T-helper 1 cell treated with Interleukin-12 subunit alpha and Interleukin-12 subunit beta and Interleukin-4 antibody, amounts not matched to agents 30 μg/mL and 1 μg/mL, for 36 hours (primary cell): ENCODE measurements around the gene RAMAC.
"Not testable (repeated sequence)": the region's sequence is repeated elsewhere in the genome, so short reads cannot be mapped to it uniquely, and the experiment has no call there.

Source experiments
- H3K27ac Mint-ChIP-seq: one replicate; pipeline ENCODE4 v1.8.0; 2021; ENCODE audit warnings: mild to moderate bottlenecking, mixed read lengths
- H3K27me3 Mint-ChIP-seq: one replicate; pipeline ENCODE4 v1.8.0; 2021; ENCODE audit warnings: low read depth, mixed read lengths
- H3K36me3 Mint-ChIP-seq: one replicate; pipeline ENCODE4 v1.8.0; 2021; ENCODE audit warnings: low read depth, mixed read lengths
- H3K4me1 Mint-ChIP-seq: one replicate; pipeline ENCODE4 v1.8.0; 2021; ENCODE audit warnings: low read depth, mixed read lengths
- H3K4me3 Mint-ChIP-seq: one replicate; pipeline ENCODE4 v1.8.0; 2021; ENCODE audit warnings: mild to moderate bottlenecking, moderate library complexity, mixed read lengths
- H3K9me3 Mint-ChIP-seq: one replicate; pipeline ENCODE4 v1.8.0; 2021; ENCODE audit warnings: mixed read lengths

Gene RAMAC

DNA sequence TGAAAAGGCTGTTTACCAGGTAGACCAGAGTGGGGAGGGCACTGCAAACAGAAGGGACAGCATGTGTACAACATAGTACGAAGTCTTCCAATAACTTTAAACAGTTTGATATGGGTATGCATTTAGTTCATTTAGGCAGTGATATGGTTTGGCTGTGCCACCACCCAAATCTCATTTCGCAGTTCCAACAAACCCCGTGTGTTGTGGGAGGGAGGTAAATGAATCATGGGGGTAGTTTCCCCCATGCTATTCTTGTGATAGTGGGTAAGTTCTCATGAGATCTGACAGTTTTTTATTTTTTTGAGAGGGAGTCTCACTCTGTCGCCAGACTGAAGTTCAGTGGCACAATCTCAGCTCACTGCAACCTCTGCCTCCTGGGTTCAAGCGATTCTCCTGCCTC is 7.6 kb upstream of the RAMAC start:
- Mint-ChIP-seq H3K4me3 (no peak overlapping the region), H3K36me3 (peaks cover 3% of the 10 kb centered on the region), H3K9me3 (no peaks in the 10 kb centered on the region), H3K27me3 (peaks cover 4% of the 10 kb centered on the region), H3K27ac (no peak overlapping the region), H3K4me1 (peaks cover 4% of the 10 kb centered on the region)

DNA sequence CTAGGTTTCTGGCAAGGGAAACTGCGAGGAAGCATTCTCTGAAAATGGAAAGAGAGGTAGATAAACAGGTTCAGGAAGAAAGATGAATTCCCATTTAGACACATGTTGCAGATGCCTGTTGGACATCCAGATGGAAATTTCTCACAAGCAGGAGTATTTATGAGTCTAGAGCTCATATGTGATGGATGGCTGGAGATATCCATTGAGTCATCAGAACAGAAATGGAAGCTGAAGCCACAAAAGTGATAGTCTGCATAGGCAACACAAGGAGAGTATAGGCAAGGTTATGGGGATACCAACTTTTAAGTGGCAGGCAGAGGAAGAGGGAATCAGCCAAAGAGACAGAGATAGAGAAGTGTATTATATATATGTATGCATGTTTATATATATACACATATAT is 6.3 kb upstream of the RAMAC start:
- H3K4me1 Mint-ChIP-seq: peaks cover 5% of the 10 kb centered on the region
- H3K36me3 Mint-ChIP-seq: peaks cover 3% of the 10 kb centered on the region
- H3K9me3 Mint-ChIP-seq: no peaks in the 10 kb centered on the region
- no peak overlapping the region for H3K4me3 Mint-ChIP-seq
- peaks cover 4% of the 10 kb centered on the region for H3K27me3 Mint-ChIP-seq
- H3K27ac Mint-ChIP-seq: no peak overlapping the region

DNA sequence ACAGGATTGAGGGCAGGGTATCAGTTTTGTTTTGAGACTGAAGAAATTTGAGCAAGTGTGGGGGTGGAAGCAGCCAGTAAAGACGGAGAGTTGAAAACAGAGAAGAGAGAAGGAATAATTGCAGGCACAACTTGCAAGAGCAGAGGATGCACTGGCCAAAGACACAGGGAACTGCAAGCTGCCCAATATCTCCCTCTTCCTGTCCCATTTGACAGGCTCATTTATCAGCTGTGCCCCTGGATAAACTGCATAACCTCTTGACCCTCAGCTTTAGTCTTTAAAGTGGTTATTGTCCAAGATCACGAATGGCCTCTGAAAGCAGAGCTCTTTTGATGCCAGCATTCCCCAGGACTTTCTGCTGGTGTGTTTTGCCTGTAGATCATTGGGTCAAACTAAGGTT is 5.0 kb upstream of the RAMAC start:
- Mint-ChIP-seq H3K36me3 (peaks cover 5% of the 10 kb centered on the region), H3K4me3 (no peak overlapping the region), H3K27ac (no peak overlapping the region), H3K27me3 (no peaks in the 10 kb centered on the region), H3K4me1 (peaks cover 13% of the 10 kb centered on the region), H3K9me3 (no peaks in the 10 kb centered on the region)

DNA sequence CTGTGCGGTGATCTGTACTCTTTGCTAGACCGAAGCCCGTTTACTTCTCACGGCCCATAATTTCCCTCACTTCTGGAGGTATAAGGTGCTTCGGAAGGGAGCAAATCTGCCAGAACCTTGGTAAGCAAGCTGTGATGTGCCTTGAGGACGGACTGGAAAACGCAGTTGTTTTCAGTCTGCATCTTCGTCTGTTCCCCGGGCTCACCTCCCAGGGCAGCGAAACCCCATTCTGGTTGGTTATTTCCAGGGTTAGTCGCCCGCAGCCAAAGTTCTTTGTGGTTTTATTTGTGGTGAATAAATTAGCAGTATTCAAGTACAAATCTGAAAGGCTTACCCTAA is 401 bp downstream of the RAMAC start:
- H3K9me3 Mint-ChIP-seq: no peaks in the 10 kb centered on the region

DNA sequence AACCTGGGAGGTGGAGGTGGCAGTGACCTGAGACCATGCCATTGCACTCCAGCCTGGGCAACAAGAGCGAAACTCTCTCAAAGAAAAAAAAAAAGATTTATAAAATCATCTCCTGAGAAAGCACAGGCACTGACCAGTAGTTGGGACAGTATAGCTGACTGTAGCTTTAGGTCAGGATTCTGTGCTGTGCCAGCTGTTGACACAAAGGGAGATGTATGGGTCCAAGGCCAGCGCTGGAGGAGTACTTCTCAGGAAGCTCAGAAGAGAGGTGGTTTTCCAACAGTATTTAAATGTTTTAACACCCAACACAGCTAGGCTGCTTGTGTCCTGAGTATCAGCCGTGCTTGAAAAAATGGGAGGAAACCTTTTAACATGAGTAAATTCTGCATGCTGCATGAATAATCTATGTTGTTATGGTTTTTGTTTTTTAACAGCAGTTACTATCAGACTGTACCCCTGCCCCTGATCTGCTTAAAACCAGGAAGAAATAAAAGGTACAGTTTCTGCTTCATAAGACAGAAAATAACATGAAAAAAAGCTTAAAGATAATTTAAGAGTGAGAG is 6.5 kb downstream of the RAMAC start:
- H3K4me3 Mint-ChIP-seq: no peak overlapping the region
- peaks cover 23% of the 10 kb centered on the region for H3K36me3 Mint-ChIP-seq
- H3K27me3 Mint-ChIP-seq: no peaks in the 10 kb centered on the region
- peaks cover 7% of the 10 kb centered on the region for H3K4me1 Mint-ChIP-seq
- H3K9me3 Mint-ChIP-seq: no peaks in the 10 kb centered on the region
- H3K27ac Mint-ChIP-seq: no peak overlapping the region

More for the DNA sequence above, 401 bp downstream of the RAMAC start:
- no peaks in the 10 kb centered on the region for H3K27me3 Mint-ChIP-seq
- H3K4me1 Mint-ChIP-seq: peaks cover 27% of the 10 kb centered on the region
- H3K27ac Mint-ChIP-seq: peak overlapping the region; percentile 93
- peaks cover 27% of the 10 kb centered on the region for H3K36me3 Mint-ChIP-seq
- peak overlapping the region; percentile 87 for H3K4me3 Mint-ChIP-seq

DNA sequence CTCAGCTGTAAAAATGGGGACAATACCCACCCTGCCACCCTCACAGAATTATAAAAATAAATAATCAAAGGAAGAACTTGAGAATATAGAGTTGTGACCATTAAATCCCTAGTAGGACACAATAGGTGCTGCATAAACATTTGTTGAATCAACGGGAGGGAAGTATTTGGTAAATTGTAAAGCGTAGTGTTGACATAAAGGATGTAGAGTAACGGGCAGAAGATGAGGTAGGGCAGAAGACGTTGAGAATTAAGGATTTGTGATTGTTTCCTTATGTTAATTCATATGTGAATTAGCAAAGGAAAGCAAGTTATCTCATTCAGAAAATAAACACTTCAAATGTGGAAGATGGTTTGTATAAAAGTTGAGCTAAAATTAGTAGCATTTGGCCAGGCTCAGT is 7.1 kb downstream of the RAMAC start:
- H3K4me3 Mint-ChIP-seq: no peak overlapping the region
- no peak overlapping the region for H3K27ac Mint-ChIP-seq
- H3K4me1 Mint-ChIP-seq: peaks cover 7% of the 10 kb centered on the region
- H3K36me3 Mint-ChIP-seq: peaks cover 23% of the 10 kb centered on the region
- H3K9me3 Mint-ChIP-seq: no peaks in the 10 kb centered on the region
- no peaks in the 10 kb centered on the region for H3K27me3 Mint-ChIP-seq

DNA sequence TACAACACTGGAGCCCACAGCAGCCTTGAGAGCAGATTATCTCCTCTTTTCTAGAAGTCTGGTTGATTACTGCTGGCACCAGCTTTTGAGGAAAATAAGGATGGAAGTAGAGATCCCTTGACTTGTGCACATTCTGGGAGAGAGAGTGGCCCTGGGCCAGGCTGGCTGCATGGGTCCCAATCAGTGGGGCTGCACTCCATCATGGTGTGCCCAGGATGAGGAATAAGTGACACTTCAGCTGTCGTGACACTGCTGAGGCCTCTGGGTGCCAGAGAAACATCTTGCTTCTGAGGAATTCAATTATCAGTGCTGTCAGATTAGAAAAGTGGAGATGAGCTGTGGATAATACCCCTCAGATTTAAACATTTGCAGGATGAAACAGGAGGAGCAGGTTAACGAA is 9.1 kb downstream of the RAMAC start:
- H3K27ac Mint-ChIP-seq: no peak overlapping the region
- no peaks in the 10 kb centered on the region for H3K27me3 Mint-ChIP-seq
- no peak overlapping the region for H3K4me3 Mint-ChIP-seq
- H3K4me1 Mint-ChIP-seq: peaks cover 4% of the 10 kb centered on the region
- H3K9me3 Mint-ChIP-seq: no peaks in the 10 kb centered on the region
- peaks cover 12% of the 10 kb centered on the region for H3K36me3 Mint-ChIP-seq

DNA sequence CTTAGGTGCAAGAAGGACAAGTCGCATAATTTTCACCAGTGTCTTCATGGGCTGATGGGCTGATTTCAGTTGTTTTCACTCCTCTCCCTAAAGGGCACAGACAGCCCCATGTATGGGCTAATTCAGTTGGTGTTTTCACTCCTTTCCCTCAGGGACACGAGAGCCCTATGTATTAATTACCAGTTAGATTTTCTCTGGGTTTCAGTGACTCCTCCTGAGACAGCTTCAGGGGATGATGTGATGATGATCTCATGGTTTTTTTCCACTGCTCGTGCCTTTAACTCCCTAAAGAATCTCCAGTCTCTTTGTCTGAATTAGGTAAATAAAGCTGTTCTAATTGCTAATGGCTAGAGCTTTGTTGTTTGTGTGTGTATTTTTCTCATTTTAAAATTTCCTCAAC is 9.9 kb downstream of the RAMAC start:
- Mint-ChIP-seq H3K36me3 (peaks cover 8% of the 10 kb centered on the region), H3K4me1 (peaks cover 10% of the 10 kb centered on the region), H3K27ac (no peak overlapping the region), H3K27me3 (no peaks in the 10 kb centered on the region), H3K4me3 (no peak overlapping the region), H3K9me3 (no peaks in the 10 kb centered on the region)

DNA sequence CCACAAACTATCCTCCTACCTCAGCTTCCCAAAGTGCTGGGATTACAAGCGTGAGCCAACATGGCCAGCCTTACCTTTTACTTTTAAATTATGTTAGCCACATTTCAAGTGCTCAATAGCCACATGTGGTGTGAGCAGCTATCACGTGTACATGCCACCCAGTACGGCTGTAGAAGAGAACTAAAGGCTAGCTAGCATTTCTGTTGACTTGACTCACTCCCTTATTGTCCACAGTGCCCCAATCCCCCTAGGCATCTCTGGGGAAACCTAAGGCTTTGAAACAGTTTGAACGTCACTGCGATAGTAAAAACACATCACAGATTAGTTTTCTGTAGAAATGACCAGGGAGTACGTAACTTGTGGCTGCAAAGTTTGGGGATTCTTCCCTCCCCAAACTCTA is 13.4 kb downstream of the RAMAC start:
- Mint-ChIP-seq H3K4me1 (peaks cover 8% of the 10 kb centered on the region), H3K36me3 (peaks cover 2% of the 10 kb centered on the region), H3K4me3 (no peak overlapping the region), H3K27me3 (no peaks in the 10 kb centered on the region), H3K9me3 (no peaks in the 10 kb centered on the region), H3K27ac (no peak overlapping the region)

DNA sequence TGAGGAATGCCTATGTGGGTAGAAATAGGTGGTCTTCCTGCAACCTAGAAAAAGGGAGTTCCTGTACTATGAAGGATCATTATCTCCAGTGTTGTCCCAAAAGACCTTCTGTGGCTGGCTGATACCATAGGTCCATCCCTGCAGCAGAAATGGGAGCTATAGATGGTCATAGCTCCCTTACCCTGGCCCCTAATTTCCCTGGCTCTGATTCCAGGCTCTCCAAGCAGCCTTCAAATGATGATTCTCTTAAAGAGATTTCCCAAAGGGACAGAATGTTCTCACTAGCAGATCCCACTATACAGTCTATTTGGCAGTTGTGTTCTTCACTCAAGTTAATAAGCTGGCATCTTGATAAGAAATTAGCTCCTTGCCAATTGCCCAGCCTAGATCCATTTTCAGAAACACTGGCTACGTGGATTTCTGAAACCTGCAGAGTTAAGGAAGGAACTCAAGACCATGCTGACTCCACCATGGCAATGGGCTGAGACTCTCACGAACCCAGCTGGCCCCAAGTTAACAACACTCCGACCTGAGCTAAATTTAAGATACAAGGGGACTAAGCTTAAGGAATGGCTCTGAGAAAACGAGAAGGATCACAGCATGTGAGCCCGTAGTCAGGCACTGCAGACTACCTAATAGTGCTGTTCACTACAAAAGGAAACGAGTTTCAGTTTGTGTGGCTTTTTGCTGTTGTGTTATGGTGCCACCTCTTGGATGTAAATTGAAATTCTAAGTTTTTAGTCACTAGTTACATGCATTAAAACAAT is 14.1 kb downstream of the RAMAC start:
- H3K9me3 Mint-ChIP-seq: no peaks in the 10 kb centered on the region
- no peaks in the 10 kb centered on the region for H3K27me3 Mint-ChIP-seq
- H3K4me1 Mint-ChIP-seq: peaks cover 8% of the 10 kb centered on the region
- peak overlapping the region; percentile 53 for H3K27ac Mint-ChIP-seq
- H3K36me3 Mint-ChIP-seq: peaks cover 5% of the 10 kb centered on the region
- peak overlapping the region; percentile 73 for H3K4me3 Mint-ChIP-seq

DNA sequence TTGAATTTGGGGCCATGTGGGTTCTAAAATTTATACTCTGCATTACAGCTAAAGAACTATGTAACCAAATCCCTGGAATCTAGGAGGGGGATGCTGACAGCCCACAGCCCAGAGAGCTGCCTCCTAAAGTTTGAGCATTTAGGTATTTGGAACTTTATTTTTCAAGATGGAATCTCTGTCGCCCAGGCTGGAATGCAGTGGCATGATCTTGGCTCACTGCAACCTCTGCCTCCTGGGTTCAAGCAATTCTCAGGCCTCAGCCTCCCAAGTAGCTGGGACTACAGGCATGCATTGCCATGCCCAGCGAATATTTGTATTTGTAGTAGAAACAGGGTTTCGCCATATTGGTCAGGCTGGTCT is 14.6 kb downstream of the RAMAC start:
- H3K36me3 Mint-ChIP-seq, H3K4me1 Mint-ChIP-seq, H3K27ac Mint-ChIP-seq, H3K4me3 Mint-ChIP-seq, H3K27me3 Mint-ChIP-seq, H3K9me3 Mint-ChIP-seq: not testable (repeated sequence)

DNA sequence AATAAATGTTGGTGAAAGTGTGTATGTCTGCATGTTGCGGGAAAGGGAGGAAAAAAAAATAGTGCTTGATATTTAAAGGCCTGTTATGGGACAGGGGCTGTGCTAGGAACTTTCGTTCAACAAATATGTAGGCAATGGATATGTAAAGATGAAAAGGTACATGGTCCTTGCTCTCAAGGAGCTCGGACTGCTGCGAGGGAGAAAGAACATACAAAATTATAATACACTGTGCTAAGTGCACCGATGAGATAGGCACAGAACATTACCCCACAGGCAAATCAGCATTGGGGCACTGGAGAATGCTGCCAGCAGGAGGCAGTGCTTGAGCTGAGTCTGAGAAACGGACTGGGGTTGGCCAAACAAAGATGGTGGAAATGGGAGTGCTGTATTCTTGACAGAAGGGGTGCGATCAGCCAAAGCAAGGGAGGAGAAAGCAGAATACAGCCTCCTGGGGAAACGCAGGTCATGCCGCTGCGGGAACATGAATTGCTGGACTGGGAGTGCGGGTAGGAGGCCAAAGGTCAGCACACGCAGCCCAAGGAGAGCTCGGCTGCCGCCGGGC is 24.8 kb downstream of the RAMAC start:
- Mint-ChIP-seq H3K9me3 (no peaks in the 10 kb centered on the region), H3K27ac (peak overlapping the region; percentile 93), H3K4me1 (peaks cover 40% of the 10 kb centered on the region), H3K27me3 (no peaks in the 10 kb centered on the region), H3K4me3 (peak overlapping the region; percentile 98), H3K36me3 (peaks cover 27% of the 10 kb centered on the region)

DNA sequence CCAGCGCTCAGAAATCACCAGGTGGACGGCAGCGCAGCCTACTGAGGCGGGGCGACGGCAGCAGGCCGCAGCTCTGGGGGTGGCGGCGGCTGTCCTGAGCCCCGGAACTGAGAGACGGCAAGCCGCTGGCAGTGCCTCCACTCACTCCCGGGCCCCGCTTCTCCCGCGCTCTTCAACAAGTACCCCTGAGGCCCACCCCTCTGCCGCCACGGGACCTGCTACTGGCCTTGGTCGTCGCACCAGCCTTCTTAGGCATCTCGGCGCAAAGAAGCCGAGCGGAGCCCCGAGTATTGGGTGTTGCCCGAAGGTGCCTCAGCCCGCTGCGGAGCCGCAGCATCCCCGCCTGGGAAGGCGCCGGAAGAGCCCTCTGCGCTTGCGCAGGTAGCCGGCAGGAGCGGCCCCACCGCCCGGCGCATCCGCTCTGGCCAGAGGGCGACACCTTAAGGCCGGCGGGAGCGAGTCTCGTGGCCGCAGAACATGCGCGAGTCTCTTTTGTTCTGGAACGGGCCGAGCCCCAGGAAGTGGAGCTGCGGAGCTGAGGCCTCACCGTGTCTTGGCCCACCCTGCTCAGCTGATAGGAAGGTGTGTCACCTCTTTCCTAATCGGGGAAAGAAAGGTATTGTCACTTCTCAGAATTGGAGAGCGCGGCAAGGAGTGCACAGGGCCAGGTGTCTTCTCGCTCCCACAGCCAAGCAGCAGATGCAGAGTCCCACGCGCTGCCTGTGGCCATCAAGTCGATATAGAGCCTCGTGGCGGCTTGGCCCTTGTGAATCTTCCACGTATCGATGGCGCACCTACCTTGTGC is 25.5 kb downstream of the RAMAC start, which contains the start of gene C15orf40:
Gene C15orf40 (minus strand): TSS at position 369 of the 805 bp plus-strand sequence. CDS start 32 bp downstream, at position 337.
- no peaks in the 10 kb centered on the region for H3K27me3 Mint-ChIP-seq
- H3K36me3 Mint-ChIP-seq: peaks cover 27% of the 10 kb centered on the region
- H3K9me3 Mint-ChIP-seq: no peaks in the 10 kb centered on the region
- H3K27ac Mint-ChIP-seq: peak within 1 kb of the TSS; percentile 93
- H3K4me3 Mint-ChIP-seq: peak within 1 kb of the TSS; percentile 98
- H3K4me1 Mint-ChIP-seq: peaks cover 40% of the 10 kb centered on the region

DNA sequence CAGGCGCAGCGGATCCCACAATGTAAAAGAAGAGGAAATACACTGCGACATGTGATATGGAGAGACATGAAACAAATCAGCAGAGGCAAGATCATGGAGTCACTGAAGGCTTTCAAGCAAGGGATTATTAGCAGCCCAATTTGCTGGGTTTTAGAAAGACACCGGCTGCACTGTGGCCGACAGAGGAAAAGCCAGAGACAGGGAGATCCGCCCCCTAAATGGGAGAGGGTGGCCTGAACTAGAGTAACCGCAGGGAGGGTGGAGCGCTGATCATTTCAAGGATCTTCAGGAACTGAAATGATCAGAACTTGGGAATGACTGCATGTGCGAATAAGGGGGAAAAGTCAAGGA is 26.0 kb downstream of the RAMAC start:
- Mint-ChIP-seq H3K4me3 (peak overlapping the region; percentile 98), H3K27ac (peak overlapping the region; percentile 78), H3K27me3 (no peaks in the 10 kb centered on the region), H3K4me1 (peaks cover 40% of the 10 kb centered on the region), H3K9me3 (no peaks in the 10 kb centered on the region), H3K36me3 (peaks cover 27% of the 10 kb centered on the region)

DNA sequence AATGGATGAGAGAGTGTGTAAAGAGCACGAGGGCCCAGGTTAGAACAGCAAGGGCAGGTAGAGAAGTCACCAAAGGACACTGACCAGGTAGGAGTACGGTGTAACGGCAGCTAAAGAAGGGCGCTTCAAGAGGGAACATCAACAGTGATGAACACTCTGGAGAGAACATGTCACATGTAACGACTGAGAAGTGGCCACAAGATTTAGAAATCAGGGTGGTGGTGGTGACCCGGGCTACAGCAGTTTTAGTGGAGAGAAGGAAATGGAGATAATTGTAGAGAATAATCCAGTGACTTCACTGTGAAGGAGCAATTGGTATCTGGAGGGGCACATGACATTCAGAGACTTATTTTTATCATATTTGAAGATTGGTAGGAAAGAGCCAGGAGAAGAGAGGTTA is 26.6 kb downstream of the RAMAC start:
- no peaks in the 10 kb centered on the region for H3K9me3 Mint-ChIP-seq
- H3K36me3 Mint-ChIP-seq: peaks cover 29% of the 10 kb centered on the region
- peak overlapping the region; percentile 23 for H3K27ac Mint-ChIP-seq
- H3K4me3 Mint-ChIP-seq: peak overlapping the region; percentile 98
- no peaks in the 10 kb centered on the region for H3K27me3 Mint-ChIP-seq
- H3K4me1 Mint-ChIP-seq: peaks cover 40% of the 10 kb centered on the region
